BE2C (cell line): ENCODE results near the gene TNNI3K.

ENCODE experiments used
- DNase-seq: peaks from one replicate; pipeline ENCODE4 v3.0.0-alpha.2; 2020
- H3K27me3 ChIP-seq: fragments of 250-450 bp; sonication (Bioruptor Pico); 2 replicates; pipeline ENCODE4 v1.5.1; 2020; ENCODE audit warnings: mild to moderate bottlenecking
- H3K36me3 ChIP-seq: fragments of 250-450 bp; sonication (Bioruptor Pico); 2 replicates; pipeline ENCODE4 v1.5.1; 2020; ENCODE audit warnings: mild to moderate bottlenecking
- H3K4me1 ChIP-seq: fragments of 250-450 bp; sonication (Bioruptor Pico); 2 replicates; pipeline ENCODE4 v1.5.1; 2020
- H3K4me3 ChIP-seq: 2 replicates; pipeline ENCODE4 v1.5.1; 2011; ENCODE audit warnings: low read depth, low read length
- H3K9me3 ChIP-seq: fragments of 250-450 bp; sonication (Bioruptor Pico); 2 replicates; pipeline ENCODE4 v1.5.1; 2020
- TF ChIP-seq, protein P1 (sequence below): IDR thresholded peaks from 2 replicates; pipeline ENCODE4 v1.5.1; 2012; ENCODE audit warnings: mild to moderate bottlenecking, low read depth, low read length

Gene TNNI3K

GRCh38 chr1:74468982-74469603 lies 233.9 kb downstream of the TNNI3K start:
- TF ChIP-seq, protein P1, sequence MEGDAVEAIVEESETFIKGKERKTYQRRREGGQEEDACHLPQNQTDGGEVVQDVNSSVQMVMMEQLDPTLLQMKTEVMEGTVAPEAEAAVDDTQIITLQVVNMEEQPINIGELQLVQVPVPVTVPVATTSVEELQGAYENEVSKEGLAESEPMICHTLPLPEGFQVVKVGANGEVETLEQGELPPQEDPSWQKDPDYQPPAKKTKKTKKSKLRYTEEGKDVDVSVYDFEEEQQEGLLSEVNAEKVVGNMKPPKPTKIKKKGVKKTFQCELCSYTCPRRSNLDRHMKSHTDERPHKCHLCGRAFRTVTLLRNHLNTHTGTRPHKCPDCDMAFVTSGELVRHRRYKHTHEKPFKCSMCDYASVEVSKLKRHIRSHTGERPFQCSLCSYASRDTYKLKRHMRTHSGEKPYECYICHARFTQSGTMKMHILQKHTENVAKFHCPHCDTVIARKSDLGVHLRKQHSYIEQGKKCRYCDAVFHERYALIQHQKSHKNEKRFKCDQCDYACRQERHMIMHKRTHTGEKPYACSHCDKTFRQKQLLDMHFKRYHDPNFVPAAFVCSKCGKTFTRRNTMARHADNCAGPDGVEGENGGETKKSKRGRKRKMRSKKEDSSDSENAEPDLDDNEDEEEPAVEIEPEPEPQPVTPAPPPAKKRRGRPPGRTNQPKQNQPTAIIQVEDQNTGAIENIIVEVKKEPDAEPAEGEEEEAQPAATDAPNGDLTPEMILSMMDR, result peak; percentile 52
- DNase-seq, result no peak
- Histone ChIP-seq H3K4me3 (no peak overlapping the region), H3K36me3 (no peaks in the 10 kb centered on the region), H3K27me3 (no peaks in the 10 kb centered on the region), H3K9me3 (no peaks in the 10 kb centered on the region), H3K4me1 (no peaks in the 10 kb centered on the region)

DNA sequence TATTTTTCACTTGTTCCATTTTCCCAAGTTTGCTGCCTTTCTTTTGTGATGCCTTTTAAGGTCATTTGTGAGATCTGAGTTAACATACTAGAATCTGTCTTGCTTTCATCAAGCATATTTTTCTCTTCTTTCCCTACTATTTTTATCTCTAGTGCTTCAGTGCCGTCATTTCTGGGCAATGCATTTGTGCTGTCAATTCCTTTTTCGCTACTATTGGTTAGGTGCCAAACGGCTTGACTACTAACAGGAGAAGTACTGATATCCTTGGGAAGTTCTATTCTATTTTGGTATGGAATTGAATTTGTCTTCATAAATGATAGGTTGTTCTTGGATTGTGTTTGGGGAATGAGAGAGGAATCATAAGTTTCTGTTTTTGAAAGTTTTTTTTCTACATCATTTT lies 235.1 kb downstream of the TNNI3K start:
- Histone ChIP-seq H3K9me3 (no peaks in the 10 kb centered on the region), H3K27me3 (no peaks in the 10 kb centered on the region), H3K4me1 (no peaks in the 10 kb centered on the region), H3K4me3 (no peak overlapping the region), H3K36me3 (no peaks in the 10 kb centered on the region)
- DNase-seq, result no peak
- TF ChIP-seq, protein P1, result no peak

DNA sequence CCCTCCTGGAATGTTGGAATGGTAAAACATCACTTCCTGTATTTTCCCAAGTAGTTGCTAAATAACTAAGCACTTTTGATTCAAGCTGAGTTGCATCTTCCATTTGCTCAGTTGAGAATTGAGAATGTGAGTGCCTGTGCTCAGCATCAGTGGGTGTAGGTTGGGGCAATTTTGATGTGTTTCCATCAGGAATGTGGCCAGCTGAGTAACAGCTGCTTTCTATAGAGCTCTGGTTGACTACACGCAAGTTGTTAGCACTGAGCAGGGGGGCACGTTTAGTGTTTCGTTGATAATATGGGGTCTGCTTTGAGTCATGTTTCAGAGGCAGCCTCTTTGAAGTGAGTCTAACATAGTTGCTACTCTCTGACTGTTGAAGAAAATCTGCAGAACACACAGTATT lies 235.7 kb downstream of the TNNI3K start:
- no peaks in the 10 kb centered on the region for H3K27me3 ChIP-seq
- H3K9me3 ChIP-seq, result no peaks in the 10 kb centered on the region
- no peaks in the 10 kb centered on the region for H3K4me1 ChIP-seq
- no peak for DNase-seq
- no peak overlapping the region for H3K4me3 ChIP-seq
- TF ChIP-seq, protein P1, result no peak
- no peaks in the 10 kb centered on the region for H3K36me3 ChIP-seq

- no peak overlapping the region for H3K4me3 ChIP-seq
- H3K9me3 ChIP-seq, result no peaks in the 10 kb centered on the region
- H3K36me3 ChIP-seq, result no peaks in the 10 kb centered on the region
- TF ChIP-seq, protein P1, result no peak
- DNase-seq, result no peak
- H3K4me1 ChIP-seq, result no peaks in the 10 kb centered on the region
- no peaks in the 10 kb centered on the region for H3K27me3 ChIP-seq
Measured at GRCh38 chr1:74471470-74471869, 236.3 kb downstream of the TNNI3K start.

DNA sequence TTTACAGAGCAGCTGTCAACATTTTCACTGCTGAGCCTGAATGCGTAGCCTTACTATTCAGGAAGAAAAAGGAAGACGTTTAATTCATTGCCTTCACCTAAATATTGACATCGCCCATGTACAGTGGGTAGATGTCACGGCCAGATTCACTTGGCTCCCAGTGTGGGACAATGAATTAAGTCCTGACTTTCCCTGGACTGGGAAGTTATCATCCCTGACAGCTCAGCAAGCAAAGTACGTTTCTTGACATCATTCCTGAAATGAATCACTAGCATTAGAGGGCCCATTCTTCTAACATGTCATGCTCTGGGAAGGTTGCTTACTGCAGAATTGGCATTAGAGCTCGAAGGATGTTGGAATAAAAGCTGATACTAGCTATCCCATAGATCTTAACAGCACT lies 239.4 kb downstream of the TNNI3K start:
- DNase-seq, result no peak
- Histone ChIP-seq H3K9me3 (no peaks in the 10 kb centered on the region), H3K36me3 (no peaks in the 10 kb centered on the region), H3K4me3 (no peak overlapping the region), H3K27me3 (no peaks in the 10 kb centered on the region), H3K4me1 (no peaks in the 10 kb centered on the region)
- TF ChIP-seq, protein P1, result no peak

GRCh38 chr1:74478979-74479378 lies 243.8 kb downstream of the TNNI3K start:
- no peak overlapping the region for H3K4me3 ChIP-seq
- no peak for DNase-seq
- H3K36me3 ChIP-seq, result no peaks in the 10 kb centered on the region
- H3K9me3 ChIP-seq, result no peaks in the 10 kb centered on the region
- no peaks in the 10 kb centered on the region for H3K27me3 ChIP-seq
- TF ChIP-seq, protein P1, result no peak
- no peaks in the 10 kb centered on the region for H3K4me1 ChIP-seq
